Metanephros (tissue), 2 donors: ENCODE data around the gene CLDN7. TPM values are rescaled to one million over a fixed set of nuclear protein-coding genes. Genes with fewer than 3 reads are reported as not detected.

Experiments used
- small RNA-seq: library from RNA; depleted of rRNA; stranded (forward); fragments of <200 nt; gene quantifications from one replicate; pipeline ENCODE3, GENCODE V24; 2014; ENCODE audit warnings: low replicate concordance
- total RNA-seq: library from RNA; depleted of rRNA; stranded (reverse); fragments of >200 nt; gene quantifications from one replicate; pipeline ENCODE4 v1.2.3, GENCODE V29; 2014

The CLDN7 gene, protein sequence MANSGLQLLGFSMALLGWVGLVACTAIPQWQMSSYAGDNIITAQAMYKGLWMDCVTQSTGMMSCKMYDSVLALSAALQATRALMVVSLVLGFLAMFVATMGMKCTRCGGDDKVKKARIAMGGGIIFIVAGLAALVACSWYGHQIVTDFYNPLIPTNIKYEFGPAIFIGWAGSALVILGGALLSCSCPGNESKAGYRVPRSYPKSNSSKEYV
- total RNA-seq, result 65.5 TPM

GRCh38 chr17:7262192-7262934 is at the start of gene CLDN7:
CLDN7 (minus strand) TSS chr17:7262478; CDS start chr17:7262043, 435 bp downstream.

DNA sequence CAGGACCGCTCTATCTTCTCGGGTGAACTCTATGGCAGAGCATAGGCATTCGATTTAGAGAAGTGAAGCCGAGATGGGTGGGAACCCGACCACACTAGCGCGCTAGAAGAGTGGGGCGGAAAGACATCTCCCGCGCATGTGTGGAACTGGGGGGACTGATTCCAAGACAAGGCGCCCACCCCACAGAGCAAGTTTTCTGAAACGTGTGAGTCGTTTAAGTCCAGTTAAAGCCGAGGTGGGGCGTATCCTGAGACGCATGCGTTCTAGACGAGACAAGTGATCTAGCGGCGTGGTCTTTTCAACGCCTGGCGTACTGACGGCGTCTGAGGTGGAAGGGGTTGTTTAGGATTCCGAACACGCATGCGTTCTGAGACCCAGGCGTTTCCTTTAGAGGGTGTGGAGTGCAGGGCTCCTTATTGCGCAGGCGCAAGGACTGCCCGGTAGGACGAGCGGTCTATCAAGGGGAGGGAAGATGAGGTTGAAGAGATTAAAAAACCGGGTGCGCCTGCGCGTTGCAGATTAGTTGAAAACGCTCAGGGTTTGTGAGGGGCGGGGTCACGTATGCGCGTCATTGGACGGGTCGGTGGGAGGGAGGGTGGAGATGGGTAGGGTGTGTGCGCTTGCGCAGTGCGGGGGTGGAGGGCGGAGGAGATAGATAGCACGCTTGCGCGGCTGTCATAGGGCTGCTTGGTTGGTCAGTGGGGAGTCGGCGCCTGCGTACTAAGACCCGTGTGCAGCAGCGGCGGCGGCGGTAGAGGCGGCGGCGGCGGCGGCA is 44.8 kb upstream of the CLDN7 start, which contains the start of gene EIF5A:
Gene EIF5A, plus strand, starts transcription at position 718 of the 775 bp plus-strand sequence. CDS start 2,008 bp downstream, outside the sequence.

GRCh38 chr17:7294614-7295153 is 32.4 kb upstream of the CLDN7 start, which contains the start of gene YBX2:
YBX2 (minus strand) TSS chr17:7294639; CDS start chr17:7294500, 139 bp downstream.

DNA sequence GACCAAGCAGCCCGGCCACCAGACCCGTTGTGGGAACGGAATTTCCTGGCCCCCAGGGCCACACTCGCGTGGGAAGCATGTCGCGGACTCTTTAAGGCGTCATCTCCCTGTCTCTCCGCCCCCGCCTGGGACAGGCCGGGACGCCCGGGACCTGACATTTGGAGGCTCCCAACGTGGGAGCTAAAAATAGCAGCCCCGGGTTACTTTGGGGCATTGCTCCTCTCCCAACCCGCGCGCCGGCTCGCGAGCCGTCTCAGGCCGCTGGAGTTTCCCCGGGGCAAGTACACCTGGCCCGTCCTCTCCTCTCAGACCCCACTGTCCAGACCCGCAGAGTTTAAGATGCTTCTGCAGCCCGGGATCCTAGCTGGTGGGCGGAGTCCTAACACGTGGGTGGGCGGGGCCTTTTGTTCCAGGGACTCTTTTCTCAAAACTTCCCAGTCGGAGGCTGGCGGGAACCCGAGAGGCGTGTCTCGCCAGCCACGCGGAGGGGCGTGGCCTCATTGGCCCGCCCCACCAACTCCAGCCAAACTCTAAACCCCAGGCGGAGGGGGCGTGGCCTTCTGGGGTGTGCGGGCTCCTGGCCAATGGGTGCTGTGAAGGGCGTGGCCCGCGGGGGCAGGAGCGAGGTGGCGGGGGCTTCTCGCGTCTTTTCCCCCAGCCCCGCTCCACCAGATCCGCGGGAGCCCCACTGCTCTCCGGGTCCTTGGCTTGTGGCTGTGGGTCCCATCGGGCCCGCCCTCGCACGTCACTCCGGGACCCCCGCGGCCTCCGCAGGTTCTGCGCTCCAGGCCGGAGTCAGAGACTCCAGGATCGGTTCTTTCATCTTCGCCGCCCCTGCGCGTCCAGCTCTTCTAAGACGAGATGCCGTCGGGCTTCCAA is 19.0 kb upstream of the CLDN7 start, which contains the start of gene SLC2A4:
Gene SLC2A4, plus strand, starts transcription at position 645 of the 879 bp plus-strand sequence. Its CDS starts 217 bp downstream, at position 862.

DNA sequence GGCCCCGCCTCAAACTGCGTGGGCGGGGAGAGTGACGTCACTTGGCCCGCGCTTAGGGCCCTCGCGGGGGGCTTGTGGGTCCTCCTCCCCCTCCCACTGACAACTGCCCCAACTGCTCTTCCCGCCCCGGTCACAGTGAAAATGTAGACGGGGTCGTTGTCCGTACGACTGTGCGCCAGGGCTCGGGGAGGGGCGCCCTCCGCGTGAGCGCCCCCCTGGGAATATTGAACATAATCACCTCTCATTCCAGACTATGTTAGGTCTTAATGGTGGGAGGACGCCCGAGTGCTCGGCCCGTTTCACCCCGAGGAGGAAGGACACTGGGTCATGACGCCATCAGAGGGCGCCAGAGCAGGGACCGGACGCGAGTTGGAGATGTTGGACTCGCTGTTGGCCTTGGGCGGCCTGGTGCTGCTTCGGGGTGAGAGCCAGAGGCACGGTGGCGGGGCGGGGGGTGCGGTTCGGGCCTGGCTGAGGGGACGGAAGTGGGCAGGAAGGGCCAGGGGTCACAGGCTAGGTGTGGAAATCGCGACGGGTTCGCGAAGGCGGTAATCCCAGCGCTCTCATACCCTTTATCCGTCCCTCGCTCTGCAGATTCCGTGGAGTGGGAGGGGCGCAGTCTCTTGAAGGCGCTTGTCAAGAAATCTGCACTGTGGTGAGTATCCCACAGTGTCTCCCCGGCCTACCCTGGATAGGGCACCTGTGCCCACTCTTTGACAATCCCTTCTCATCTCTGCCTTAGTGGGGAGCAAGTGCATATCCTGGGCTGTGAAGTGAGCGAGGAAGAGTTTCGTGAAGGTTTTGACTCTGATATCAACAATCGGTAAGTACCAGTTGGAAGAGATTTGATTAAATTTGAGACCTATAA is 9.9 kb downstream of the CLDN7 start, which contains the start of gene ELP5:
Gene ELP5, plus strand, starts transcription at position 40 of the 868 bp plus-strand sequence. Its CDS starts 336 bp downstream, at position 376.

DNA sequence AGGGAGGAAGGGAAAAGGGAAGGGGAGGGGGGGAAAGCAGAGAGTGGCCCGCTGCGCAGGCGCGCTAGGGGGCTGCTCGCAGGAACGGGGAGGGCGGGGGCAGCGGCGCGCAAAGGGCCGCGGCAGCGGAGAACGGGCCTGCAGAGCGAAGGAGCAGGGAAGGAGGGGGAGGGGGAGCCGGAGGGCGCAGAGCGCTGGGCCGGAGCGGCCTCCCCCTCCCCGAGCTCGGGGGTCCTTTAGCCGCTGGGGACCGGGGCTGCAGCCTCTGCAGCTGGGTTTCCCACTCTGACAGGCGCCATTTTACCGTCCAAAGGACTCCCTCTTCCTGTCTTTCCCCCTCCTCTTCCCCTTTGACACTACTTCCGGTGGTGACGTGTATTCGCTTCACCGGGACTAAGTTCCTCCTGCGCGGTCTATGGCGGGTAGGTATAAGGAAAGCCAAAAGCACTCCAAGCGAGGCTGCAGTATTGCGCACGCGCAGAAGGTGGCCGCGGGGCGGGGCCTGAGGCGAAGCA is 10.6 kb downstream of the CLDN7 start, which contains the start of gene CTDNEP1:
Gene CTDNEP1, minus strand, starts transcription at position 74 of the 515 bp plus-strand sequence. CDS start 438 bp downstream, outside the sequence.

GRCh38 chr17:7241783-7242716 is 20.2 kb downstream of the CLDN7 start, which contains the start of gene GABARAP:
GABARAP (minus strand) TSS chr17:7242449; CDS start chr17:7242330, 119 bp downstream.

DNA sequence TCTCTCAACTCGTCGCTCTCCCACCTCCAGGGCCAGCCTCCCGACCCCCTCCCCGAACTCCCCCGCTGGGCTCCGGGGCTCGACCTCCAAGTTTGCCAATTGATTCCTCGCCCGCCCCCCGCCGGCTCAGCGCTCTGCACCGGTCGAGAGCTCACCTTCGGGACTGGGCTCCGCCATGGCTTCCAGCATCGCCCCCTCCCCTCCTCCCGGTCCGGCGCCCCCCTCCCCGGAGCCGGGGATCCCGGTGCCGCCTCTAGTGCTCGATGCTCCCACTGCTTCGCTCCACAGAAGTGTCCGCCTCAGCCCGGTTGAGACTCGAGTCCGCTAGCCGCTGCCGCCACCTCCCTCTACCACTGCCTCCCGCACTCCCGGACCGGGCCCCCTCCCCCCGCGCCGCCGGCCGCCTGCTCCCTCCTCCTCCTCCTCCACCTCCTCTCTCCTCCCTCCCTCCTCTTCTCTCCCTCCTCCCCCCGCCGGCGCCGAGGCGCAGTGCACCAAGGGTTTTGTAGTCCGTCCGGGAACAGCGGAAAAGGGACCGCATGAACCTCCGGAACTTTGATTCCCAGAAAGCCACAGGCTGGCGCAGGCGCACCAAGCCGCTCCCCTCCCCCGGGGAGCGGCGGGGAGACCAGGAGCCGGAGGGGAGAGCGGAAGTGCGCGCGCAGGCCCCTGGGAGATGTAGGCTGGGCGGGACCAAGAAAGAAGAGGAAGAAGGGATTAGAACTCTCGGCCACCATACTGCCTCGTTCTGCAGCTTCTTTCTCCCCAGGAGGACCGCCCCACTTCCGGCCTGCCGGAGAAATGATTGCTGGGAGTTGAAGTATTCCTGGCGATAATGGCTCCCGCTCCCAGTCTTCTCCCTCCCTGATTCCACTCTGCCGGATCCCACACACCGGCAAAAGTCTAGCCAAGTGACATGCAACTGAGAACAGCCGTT is 22.9 kb downstream of the CLDN7 start, which contains the start of gene PHF23:
Gene PHF23, minus strand, starts transcription at position 367 of the 937 bp plus-strand sequence. Its CDS starts 178 bp downstream, at position 189.

GRCh38 chr17:7234083-7234951 is 28.0 kb downstream of the CLDN7 start, which contains the start of gene DVL2:
DVL2 (minus strand) TSS chr17:7234517; CDS start chr17:7234262, 255 bp downstream.

DNA sequence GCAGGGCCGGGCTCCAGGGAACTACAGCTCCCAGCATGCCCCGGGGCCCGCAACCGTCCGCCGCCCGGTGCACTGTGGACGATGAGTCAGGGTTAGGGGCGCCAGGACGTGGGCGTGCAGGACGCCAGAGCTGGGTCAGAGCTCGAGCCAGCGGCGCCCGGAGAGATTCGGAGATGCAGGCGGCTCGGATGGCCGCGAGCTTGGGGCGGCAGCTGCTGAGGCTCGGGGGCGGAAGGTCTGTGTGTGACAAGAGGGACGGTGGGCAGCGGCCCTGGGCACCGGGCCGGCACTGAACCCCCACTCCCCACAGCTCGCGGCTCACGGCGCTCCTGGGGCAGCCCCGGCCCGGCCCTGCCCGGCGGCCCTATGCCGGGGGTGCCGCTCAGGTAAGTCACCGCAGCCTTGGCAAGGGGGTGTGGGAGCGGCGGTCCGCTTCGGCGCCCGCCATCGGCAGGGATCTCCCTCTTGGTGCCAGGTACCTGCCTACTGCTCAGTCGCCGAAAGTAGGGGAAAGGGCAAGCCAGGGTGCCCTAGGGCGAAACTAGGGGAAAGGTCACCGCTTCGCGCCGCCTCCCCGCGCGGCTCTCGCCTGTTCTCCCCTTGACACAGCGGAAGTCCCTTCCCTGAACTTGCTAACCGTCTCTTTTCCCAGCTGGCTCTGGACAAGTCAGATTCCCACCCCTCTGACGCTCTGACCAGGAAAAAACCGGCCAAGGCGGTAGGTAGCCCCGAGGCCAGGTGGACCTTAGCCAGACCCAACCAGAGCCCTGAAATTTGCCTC is 42.3 kb downstream of the CLDN7 start, which contains the start of the genes ACADVL and DLG4:
Gene ACADVL, plus strand, starts transcription at position 127 of the 781 bp plus-strand sequence. Its CDS starts 47 bp downstream, at position 174.
Gene DLG4, minus strand, starts transcription at position 25 of the 781 bp plus-strand sequence.

Small RNAs within 50 kb of the gene (small RNA-seq; reads per million reads assigned to genes)
- gene MIR324 (12.1 reads per million, percentile 95 among the genes with 10 or more reads in this experiment), gene RF00019 (not detected)

Other genes starting within 250 kb of the CLDN7 start
- gene RNASEK, start 249.9 kb downstream of the CLDN7 start, total RNA-seq, result 96.7 TPM
- 20.3 TPM for gene BCL6B, start 239.4 kb downstream of the CLDN7 start, total RNA-seq
- gene SLC16A13, start 226.5 kb downstream of the CLDN7 start, total RNA-seq, result 1.6 TPM
- 0.41 TPM for gene SLC16A11, start 218.4 kb downstream of the CLDN7 start, total RNA-seq
- gene CLEC10A, start 182.2 kb downstream of the CLDN7 start, total RNA-seq, result 4.8 TPM
- 2.2 TPM for gene ASGR2, start 147.7 kb downstream of the CLDN7 start, total RNA-seq
- 5.5 TPM for gene ASGR1, start 83.1 kb downstream of the CLDN7 start, total RNA-seq
- 36.0 TPM for gene DLG4, start 42.6 kb downstream of the CLDN7 start, total RNA-seq
- gene ACADVL, start 42.5 kb downstream of the CLDN7 start, total RNA-seq, result 342 TPM
- 73.5 TPM for gene DVL2, start 28.0 kb downstream of the CLDN7 start, total RNA-seq
- 44.4 TPM for gene PHF23, start 23.0 kb downstream of the CLDN7 start, total RNA-seq
- 226 TPM for gene GABARAP, start 20.0 kb downstream of the CLDN7 start, total RNA-seq
- 77.3 TPM for gene CTDNEP1, start 10.7 kb downstream of the CLDN7 start, total RNA-seq
- 27.2 TPM for gene ELP5, start 10.3 kb downstream of the CLDN7 start, total RNA-seq
- gene SLC2A4, start 19.2 kb upstream of the CLDN7 start, total RNA-seq, result 19.6 TPM
- 2.0 TPM for gene YBX2, start 32.2 kb upstream of the CLDN7 start, total RNA-seq
- gene EIF5A, start 45.1 kb upstream of the CLDN7 start, total RNA-seq, result 179 TPM
- 30.4 TPM for gene GPS2, start 52.9 kb upstream of the CLDN7 start, total RNA-seq
- 31.2 TPM for gene NEURL4, start 66.9 kb upstream of the CLDN7 start, total RNA-seq
- gene ACAP1, start 74.1 kb upstream of the CLDN7 start, total RNA-seq, result 4.8 TPM
- gene KCTD11, start 89.7 kb upstream of the CLDN7 start, total RNA-seq, result 7.0 TPM
- gene TMEM95, start 92.7 kb upstream of the CLDN7 start, total RNA-seq, result not detected
- gene TNK1, start 118.6 kb upstream of the CLDN7 start, total RNA-seq, result 5.5 TPM
- gene PLSCR3, start 132.0 kb upstream of the CLDN7 start, total RNA-seq, result 23.1 TPM
- gene TMEM256, start 141.6 kb upstream of the CLDN7 start, total RNA-seq, result 109 TPM
- gene NLGN2, start 145.4 kb upstream of the CLDN7 start, total RNA-seq, result 21.3 TPM
- not detected for gene SPEM1, start 157.8 kb upstream of the CLDN7 start, total RNA-seq
- gene SPEM2, start 163.1 kb upstream of the CLDN7 start, total RNA-seq, result not detected
- not detected for gene SPEM3, start 166.4 kb upstream of the CLDN7 start, total RNA-seq
- gene TMEM102, start 173.0 kb upstream of the CLDN7 start, total RNA-seq, result 5.0 TPM
- 4.8 TPM for gene FGF11, start 177.0 kb upstream of the CLDN7 start, total RNA-seq
- 21.4 TPM for gene CHRNB1, start 182.6 kb upstream of the CLDN7 start, total RNA-seq
- gene ZBTB4, start 217.2 kb upstream of the CLDN7 start, total RNA-seq, result 31.0 TPM
- not detected for gene SLC35G6, start 219.0 kb upstream of the CLDN7 start, total RNA-seq
- 118 TPM for gene POLR2A, start 221.9 kb upstream of the CLDN7 start, total RNA-seq